Cortex of kidney (tissue), 1 donor: ENCODE data around the gene MYL7.

Experiments
- DNase-seq: peaks from one replicate; lab custom pipeline; 2025; lab: John Stamatoyannopoulos, UW

MYL7 gene

DNA sequence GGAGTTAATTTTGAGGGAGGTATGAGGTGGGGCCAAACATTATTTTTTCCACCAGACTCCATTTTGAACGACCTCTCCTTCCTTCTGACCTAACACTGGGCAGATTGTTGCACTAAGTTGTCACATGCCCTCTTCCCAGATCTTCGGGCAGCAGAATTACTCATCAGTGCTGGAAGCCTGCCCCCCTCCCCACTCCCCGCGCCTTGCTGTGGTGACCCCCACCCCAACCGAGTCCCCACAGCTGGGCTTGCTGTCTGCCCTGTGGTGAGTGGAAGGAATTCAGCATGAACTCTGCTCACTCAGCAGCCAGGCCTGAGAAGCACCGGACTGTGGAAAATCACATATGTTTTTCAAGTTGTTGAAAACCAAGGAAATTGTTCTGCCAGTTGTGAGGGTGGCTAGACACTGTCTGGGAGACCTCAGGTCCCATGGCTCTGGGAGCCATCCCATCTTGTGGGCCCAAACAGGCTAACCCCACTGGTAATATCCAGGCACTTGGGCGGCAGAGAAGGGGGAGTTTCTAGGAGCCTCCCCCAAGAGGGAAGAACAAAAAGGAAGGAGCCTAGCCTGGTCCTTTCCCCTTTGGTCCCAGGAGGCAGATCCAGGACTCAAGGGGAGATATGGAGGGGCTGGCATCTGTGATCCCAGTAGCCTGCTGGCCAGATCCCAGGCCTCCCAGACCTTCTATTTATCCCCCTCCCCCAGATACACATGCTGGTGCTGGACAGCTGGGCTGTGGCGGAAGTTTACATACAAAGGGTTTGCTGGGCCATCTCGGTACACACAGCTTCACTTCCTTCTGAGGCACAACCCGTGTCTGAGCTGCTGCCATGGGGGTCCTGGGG is 40.5 kb downstream of the MYL7 start:
- no peak for DNase-seq

DNA sequence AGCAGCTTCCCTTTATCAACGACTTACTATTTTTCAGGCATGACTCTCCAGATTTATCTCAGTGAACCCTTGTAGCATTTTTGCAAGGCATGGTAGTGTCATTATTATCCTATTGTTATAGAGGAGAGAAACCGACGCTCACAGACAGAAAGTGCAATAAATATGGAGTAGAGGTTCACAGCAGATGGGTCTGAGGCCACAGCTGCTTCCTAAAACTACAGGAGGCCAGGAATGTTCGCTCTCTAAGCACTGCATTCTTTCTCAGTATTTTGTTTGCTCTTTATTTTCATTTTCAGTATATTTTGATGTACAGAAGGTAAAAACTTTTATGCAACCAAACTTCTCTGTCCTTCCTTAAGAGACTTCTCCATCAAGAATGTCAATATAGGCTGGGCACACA is 41.5 kb downstream of the MYL7 start:
- no peak for DNase-seq

DNA sequence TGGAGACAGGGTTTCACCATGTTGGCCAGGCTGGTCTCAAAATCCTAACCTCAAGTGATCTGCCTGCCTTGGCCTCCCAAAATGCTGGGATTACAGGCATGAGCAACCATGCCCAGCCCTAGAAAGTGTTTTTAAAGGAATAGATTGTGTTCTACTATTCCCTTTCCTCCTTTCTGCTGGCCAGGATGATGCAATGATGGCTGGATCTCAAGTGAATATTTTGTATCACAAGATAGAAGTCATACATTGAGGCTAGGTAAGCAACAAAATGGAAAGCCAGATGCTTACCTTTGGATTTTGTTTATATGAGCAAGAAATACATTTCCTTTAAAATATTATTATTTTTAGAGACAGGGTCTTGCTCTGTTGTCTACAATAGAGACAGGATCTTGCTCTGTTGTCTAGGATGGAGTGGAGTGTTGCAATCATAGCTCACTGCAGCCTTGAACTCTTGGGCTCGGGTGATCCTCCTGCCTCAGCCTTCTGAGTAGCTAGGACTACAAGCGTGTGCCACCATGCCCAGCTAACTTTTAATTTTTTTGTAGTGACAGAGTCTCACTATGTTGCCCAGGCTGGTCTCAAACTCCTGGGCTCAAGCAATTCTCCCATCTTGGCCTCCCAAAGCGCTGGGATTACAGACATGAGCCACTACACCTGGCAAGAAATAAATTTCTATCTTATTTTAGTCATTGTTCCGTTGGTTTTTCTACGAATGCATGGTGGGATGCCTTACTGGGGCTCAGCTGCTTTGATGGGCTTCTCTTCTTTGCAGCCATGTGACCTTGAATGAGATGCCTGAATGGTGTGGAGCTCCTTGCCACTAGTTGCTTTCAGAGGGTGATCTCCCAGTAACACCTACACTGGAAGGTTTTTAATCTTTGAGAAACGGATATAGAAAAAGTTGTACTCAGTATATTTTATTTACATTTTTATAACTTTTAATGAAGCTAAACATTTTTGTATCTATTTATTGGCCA is 42.8 kb downstream of the MYL7 start:
- DNase-seq = no peak

DNA sequence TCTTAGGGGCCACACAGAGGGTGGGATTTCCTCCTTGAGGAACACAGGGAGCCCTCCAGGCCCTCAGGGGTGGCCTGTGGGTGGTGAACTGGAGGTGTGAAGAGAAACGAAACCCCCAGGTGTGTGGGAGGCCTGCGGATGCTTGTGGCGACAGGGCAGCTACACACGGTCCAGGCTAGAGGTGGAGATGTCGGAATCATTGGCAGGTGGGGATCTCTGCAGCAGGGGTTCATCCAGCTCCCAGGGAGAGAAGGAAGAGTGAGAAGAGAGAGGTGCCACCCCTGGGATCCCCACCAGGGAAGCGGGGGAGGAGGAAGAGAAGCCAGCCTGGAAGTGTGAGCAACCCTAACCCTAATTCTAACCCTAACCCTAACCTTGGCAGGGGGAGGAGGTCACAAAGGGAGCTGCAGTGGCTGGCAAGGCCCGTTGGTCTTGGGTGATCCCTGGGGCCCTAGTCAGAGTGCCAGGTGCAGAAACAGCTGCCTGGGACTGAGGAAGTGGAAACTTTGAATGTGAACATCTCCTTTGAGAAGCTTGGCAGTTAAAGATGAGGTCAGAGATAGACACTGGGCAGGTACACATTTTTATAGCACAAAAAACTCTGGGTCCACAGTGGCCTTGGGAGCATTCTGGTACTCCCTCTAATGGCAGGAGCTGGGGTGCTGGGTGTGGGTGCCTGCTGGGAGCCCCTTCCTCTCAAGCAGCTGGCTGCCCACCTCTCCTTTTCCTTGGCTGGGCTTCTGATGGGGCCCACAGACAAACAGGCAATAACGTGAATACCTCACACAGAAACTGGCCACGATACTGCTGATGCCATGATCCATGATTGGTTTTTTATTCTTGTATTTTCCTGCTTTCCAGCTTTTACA is 43.8 kb downstream of the MYL7 start:
- no peak for DNase-seq

DNA sequence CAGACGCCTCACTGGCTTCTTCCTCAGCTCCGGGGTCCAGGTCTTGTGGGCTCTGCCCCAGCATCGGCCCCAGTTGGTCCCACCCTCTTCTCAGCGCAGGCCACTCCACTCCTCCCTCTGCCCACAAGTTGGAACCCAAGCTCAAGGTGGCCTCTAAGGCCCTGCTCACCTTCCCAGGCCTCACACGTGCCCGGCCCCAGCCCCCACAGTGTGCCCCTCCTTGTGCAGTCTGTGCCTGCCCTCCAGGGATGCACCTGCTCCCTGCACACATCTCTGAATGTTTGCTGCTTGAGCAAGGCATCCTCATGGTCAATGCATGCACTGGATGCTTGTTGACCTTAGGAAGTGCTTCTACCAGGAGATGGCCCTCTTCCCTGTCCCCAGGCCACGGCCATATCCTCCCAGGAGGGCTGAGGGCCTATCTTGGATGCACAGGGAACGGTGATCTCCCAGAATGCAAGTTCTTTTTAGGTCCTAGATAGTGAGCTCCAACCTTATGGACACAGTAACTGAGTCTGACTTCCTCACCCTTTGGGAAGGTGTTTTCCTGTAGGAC is 44.7 kb downstream of the MYL7 start:
- no peak for DNase-seq

DNA sequence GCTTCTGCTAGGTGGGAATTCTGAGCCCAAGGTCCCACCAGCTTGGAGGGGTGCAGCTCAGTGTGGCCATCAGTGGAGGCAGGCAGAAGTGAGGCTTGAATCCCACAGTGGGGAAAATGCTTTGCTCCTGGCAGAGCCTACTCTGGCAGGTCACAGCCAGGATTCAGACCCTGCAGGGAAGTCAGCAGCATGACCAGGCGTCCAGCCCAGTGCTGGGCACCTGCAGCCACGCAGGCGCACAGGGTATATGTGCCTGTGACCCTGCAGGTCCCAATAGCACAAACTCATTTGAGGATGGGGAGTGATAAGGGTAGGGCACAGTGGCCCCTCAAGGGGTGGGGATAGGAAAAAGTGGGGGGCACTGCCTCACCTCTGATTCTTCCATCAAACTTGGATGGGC is 45.4 kb downstream of the MYL7 start:
- no peak for DNase-seq

DNA sequence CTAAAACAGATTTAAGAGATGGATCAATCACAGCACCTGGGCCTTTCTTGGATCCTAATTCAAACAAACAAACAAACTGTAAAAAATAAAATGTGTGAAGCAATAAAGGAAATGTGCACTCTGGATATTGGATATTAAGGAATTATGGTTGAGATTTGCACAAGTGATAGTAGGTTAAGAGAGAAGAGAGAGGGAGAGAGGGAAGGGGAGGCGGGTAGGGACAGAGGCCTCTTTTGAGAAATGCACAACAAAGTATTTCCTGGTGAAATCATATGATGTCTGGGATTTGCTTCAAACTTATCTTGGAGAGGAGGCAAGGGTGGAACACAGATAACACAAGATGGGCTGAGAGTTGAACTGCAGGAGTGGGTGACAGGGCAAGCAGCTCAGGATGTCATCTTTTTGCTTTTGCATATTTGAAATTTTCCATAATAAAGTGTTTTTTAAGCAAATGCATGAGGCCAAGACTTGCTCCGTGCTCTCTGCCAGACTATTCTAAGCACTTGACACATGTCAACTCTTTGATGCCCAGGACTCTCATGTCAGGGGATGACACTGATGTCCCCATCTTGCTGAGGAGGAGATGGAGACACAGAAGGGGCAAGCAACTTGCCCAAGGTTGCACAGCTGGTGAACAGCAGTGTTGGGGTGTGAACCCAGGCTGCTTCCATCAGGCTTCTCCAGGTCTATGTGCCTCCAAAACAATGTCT is 46.1 kb downstream of the MYL7 start:
- DNase-seq = no peak

DNA sequence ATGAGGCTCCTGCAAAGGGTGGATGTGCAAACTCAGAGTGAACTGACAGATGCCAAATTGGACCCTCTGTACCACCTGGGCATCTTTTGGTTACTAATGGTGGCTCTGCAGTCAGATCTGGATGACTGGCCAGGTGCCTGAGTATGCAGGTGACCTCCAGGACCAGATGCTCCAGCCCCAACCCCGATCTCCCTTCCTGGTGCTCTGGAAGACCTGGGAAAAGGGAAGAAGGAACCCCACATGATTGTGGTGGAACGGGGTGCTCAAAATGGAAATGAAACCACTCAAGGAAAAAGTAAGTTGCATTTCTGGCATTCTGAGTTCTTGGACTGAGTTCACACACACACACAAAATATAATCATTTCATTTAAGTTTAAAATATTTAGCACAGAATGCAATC is 46.8 kb downstream of the MYL7 start:
- no peak for DNase-seq

DNA sequence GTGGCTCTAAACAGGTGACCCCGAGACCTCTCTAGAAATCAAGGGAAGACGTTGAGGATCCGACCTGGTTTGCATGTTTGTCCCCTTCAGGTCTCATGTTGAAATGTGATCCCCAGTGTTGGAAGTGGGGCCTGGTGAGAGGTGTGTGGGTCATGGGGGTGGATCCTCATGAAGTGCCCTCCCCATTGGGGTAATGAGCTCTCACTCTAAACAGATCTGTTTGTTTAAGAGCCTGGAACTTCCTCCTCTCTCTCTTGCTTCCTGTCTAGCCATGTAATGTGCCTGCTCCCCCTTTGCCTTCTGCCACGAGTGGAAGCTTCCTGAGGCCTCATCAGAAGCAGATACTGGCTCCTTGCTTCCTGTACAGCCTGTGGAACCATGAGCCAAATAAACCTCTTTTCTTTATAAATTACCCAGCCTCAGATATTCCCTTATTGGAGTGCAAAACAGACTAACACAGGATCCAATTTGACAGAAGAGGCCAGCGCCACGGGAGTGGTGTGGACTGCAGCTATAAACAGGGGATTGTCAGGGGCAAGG is 48.0 kb downstream of the MYL7 start:
- no peak for DNase-seq
